MM.1S (cell line): ENCODE data around the gene GRM3.

Source experiments
- DNase-seq: peaks from one replicate; pipeline ENCODE4 v3.0.0-alpha.2; 2015
- H2AFZ ChIP-seq: fragments of 300-600 bp; sonication (generic); 2 replicates; pipeline ENCODE4 v1.6.0; 2016; ENCODE audit warnings: antibody characterized with exemption, low read length
- H3F3A ChIP-seq: fragments of 300-600 bp; sonication (generic); 2 replicates; pipeline ENCODE4 v1.6.1; 2016; ENCODE audit warnings: mild to moderate bottlenecking, antibody characterized with exemption, low read length, moderate library complexity, mixed read lengths; ENCODE audit not compliant: insufficient read depth
- H3K27ac ChIP-seq: fragments of 300-600 bp; sonication (generic); 2 replicates; pipeline ENCODE4 v1.5.1; 2016; ENCODE audit warnings: mild to moderate bottlenecking, low read length
- H3K27me3 ChIP-seq: fragments of 300-600 bp; sonication (generic); replicated peaks from 2 replicates; pipeline ENCODE4 v1.6.0; 2016; ENCODE audit warnings: low read length; ENCODE audit not compliant: insufficient read depth
- H3K36me3 ChIP-seq: fragments of 300-600 bp; sonication (generic); replicated peaks from 2 replicates; pipeline ENCODE4 v1.6.1; 2016; ENCODE audit warnings: mild to moderate bottlenecking, low read length, mixed read lengths; ENCODE audit not compliant: insufficient read depth
- H3K4me1 ChIP-seq: fragments of 300-600 bp; sonication (generic); 2 replicates; pipeline ENCODE4 v1.6.1; 2016; ENCODE audit warnings: low read length, mixed read lengths
- H3K4me2 ChIP-seq: fragments of 300-600 bp; sonication (generic); 2 replicates; pipeline ENCODE4 v1.6.0; 2016; ENCODE audit warnings: low read depth, low read length
- H3K4me3 ChIP-seq: fragments of 300-600 bp; sonication (generic); 2 replicates; pipeline ENCODE4 v1.5.1; 2016; ENCODE audit warnings: low read length, mixed read lengths
- H3K79me2 ChIP-seq: fragments of 300-600 bp; sonication (generic); 2 replicates; pipeline ENCODE4 v1.6.1; 2016; ENCODE audit warnings: mixed run types, low read length, mixed read lengths
- H3K9ac ChIP-seq: fragments of 300-600 bp; sonication (generic); 2 replicates; pipeline ENCODE4 v1.6.1; 2016; ENCODE audit warnings: low read length, mixed read lengths
- H3K9me2 ChIP-seq: fragments of 300-600 bp; sonication (generic); replicated peaks from 2 replicates; pipeline ENCODE4 v1.6.1; 2016; ENCODE audit warnings: mild to moderate bottlenecking, low read length, mixed read lengths; ENCODE audit not compliant: insufficient read depth
- H3K9me3 ChIP-seq: fragments of 300-600 bp; sonication (generic); replicated peaks from 2 replicates; pipeline ENCODE4 v1.6.1; 2016; ENCODE audit warnings: mild to moderate bottlenecking, low read length, mixed read lengths; ENCODE audit not compliant: insufficient read depth
- H4K20me1 ChIP-seq: fragments of 300-600 bp; sonication (generic); 2 replicates; pipeline ENCODE4 v1.6.1; 2016; ENCODE audit warnings: mild to moderate bottlenecking, low read length, moderate library complexity, mixed read lengths; ENCODE audit not compliant: insufficient read depth
- EZH2 ChIP-seq: fragments of 300-600 bp; sonication (generic); optimal IDR thresholded peaks from 2 replicates; pipeline ENCODE3; 2017; ENCODE audit warnings: low read depth, mild to moderate bottlenecking, antibody characterized with exemption, low read length, mixed read lengths
- EZH2phosphoT487 ChIP-seq: fragments of 300-600 bp; sonication (generic); IDR thresholded peaks from 2 replicates; pipeline ENCODE4 v1.6.1; 2018; ENCODE audit warnings: antibody characterized with exemption, low read length
- TF ChIP-seq, protein P1 (sequence below): fragments of 300-600 bp; sonication (generic); IDR thresholded peaks from 2 replicates; pipeline ENCODE4 v1.5.1; 2016; ENCODE audit warnings: antibody characterized with exemption, low read length, mixed read lengths

Gene GRM3

DNA sequence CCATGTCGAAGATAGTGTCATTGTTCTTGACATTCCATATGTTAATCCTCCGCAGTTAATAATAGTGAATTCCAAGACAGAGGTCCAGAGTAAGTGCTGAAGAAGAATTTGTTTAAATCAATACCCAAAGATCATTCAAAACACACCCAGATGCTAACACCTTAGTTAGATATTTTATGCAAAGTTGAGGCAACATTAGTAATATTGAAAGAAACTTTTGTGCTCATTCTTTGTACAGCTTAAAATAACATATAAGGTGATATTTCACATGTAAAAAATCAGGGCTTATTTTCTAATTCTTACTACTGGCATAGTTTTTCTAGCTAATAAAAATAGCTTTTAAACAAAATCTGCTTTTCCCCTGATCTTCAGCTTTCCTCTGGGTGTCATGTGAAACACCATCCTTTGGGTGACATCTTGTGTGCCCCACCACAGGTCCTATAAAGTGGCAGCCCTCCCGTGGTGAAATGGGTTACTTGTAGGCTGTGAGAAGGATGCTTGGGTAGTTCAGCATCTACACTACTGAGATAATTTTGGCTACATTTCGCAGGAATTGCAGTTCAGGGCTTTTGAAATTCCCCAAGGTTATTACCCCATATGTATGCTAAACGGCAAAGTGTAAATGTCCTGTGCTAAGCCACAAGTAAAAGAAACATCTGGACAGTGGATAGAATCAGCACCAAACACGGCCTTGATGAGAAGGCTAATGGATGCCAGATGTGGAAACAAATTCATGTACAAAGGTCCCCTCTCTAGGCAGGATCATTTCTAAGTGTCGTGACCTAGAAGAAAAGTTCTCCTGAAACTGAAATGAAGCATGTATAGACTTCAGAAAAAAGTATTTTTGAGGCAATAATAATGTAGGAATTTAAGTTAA lies 105.4 kb downstream of the GRM3 start:
- H3K9me2 ChIP-seq: no peaks in the 10 kb centered on the region
- no peaks in the 10 kb centered on the region for H3K36me3 ChIP-seq
- no peak overlapping the region for H3K9ac ChIP-seq
- no peaks in the 10 kb centered on the region for H3K9me3 ChIP-seq
- no peaks in the 10 kb centered on the region for H3K4me1 ChIP-seq
- H3K4me2 ChIP-seq: no peak overlapping the region
- H2AFZ ChIP-seq: no peak overlapping the region
- no peaks in the 10 kb centered on the region for H3F3A ChIP-seq
- H4K20me1 ChIP-seq: no peaks in the 10 kb centered on the region
- no peaks in the 10 kb centered on the region for H3K27me3 ChIP-seq
- H3K27ac ChIP-seq: no peak overlapping the region
- no peak for TF ChIP-seq EZH2
- H3K79me2 ChIP-seq: no peaks in the 10 kb centered on the region
- no peak overlapping the region for H3K4me3 ChIP-seq
- no peak for DNase-seq

DNA sequence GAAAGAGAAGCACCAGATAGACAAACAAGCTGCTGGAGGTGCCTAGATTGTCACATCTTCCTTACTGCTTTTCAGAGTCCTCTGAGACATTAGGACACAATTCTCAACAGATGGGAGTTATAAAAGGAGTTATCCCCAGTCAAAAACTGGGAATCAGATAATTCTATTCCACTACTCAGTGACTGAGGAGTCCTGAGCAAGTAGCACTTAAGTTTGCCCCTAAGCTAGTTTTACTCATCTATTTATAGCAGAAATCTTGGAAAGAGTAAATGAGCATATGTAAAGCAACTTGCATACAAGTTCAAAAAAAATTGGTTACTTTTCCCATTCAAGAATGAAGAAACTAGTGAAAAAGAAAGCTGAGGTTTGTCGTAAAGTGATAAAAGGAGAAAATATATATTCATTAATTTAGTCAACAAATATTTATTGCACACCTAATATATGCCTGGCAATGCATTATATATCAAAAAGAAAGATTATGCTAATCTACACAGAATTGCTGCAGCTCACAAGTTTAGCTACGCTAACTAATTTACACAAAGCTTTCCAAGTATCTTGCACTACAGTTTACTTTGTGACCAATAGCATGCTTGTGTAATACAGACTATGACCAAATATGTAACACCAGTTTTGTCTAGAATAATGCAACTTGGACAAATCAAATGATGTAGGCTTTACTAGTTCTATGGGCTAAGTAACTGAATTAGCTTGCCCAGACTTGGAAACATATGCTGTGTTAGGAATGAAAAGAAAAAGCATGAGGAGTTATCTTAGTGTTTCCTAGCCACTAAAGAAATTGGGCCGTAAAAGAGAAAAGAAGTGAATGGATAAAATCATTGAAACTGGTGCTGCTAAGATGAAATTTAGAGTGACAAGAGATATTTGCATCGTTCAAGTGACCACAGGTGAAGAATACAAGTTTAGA lies 106.3 kb downstream of the GRM3 start:
- no peak for TF ChIP-seq EZH2
- TF ChIP-seq, protein P1, sequence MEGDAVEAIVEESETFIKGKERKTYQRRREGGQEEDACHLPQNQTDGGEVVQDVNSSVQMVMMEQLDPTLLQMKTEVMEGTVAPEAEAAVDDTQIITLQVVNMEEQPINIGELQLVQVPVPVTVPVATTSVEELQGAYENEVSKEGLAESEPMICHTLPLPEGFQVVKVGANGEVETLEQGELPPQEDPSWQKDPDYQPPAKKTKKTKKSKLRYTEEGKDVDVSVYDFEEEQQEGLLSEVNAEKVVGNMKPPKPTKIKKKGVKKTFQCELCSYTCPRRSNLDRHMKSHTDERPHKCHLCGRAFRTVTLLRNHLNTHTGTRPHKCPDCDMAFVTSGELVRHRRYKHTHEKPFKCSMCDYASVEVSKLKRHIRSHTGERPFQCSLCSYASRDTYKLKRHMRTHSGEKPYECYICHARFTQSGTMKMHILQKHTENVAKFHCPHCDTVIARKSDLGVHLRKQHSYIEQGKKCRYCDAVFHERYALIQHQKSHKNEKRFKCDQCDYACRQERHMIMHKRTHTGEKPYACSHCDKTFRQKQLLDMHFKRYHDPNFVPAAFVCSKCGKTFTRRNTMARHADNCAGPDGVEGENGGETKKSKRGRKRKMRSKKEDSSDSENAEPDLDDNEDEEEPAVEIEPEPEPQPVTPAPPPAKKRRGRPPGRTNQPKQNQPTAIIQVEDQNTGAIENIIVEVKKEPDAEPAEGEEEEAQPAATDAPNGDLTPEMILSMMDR: no peak
- TF ChIP-seq EZH2phosphoT487: no peak
- H3K9me2 ChIP-seq: no peaks in the 10 kb centered on the region
- H3F3A ChIP-seq: no peaks in the 10 kb centered on the region
- H3K27me3 ChIP-seq: no peaks in the 10 kb centered on the region
- no peaks in the 10 kb centered on the region for H4K20me1 ChIP-seq
- H3K4me2 ChIP-seq: no peak overlapping the region
- no peak overlapping the region for H2AFZ ChIP-seq
- H3K9me3 ChIP-seq: no peaks in the 10 kb centered on the region
- no peak overlapping the region for H3K4me3 ChIP-seq
- no peak overlapping the region for H3K27ac ChIP-seq
- H3K9ac ChIP-seq: no peak overlapping the region
- H3K79me2 ChIP-seq: no peaks in the 10 kb centered on the region
- no peaks in the 10 kb centered on the region for H3K4me1 ChIP-seq
- H3K36me3 ChIP-seq: no peaks in the 10 kb centered on the region
- DNase-seq: no peak

DNA sequence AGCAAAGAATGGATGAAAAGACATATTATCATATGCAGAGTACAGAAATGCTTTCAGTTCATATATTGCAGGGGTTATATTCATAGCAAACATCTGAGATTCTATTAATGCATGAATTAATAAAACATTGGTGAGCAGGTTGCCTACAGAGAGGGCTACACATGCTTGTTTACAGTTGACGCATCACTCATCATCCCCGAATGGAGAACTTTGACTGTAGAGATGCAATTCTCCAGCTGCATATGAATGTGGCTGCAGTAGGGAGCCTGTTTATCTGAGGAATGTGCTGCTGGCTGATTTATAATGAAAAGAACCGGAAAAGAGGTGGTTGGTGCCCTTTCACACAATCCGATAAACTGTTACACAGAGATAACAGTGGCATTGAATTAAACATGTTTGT lies 116.5 kb downstream of the GRM3 start:
- no peak for DNase-seq
- TF ChIP-seq, protein P1: no peak
- TF ChIP-seq EZH2phosphoT487 (no peak), EZH2 (no peak)
- no peaks in the 10 kb centered on the region for H3K27me3 ChIP-seq
- H3K36me3 ChIP-seq: no peaks in the 10 kb centered on the region
- H3K9ac ChIP-seq: no peak overlapping the region
- H3K4me3 ChIP-seq: no peak overlapping the region
- H4K20me1 ChIP-seq: no peaks in the 10 kb centered on the region
- no peaks in the 10 kb centered on the region for H3K9me3 ChIP-seq
- no peaks in the 10 kb centered on the region for H3F3A ChIP-seq
- no peaks in the 10 kb centered on the region for H3K9me2 ChIP-seq
- H3K4me2 ChIP-seq: no peak overlapping the region
- H3K27ac ChIP-seq: no peak overlapping the region
- peaks cover 6% of the 10 kb centered on the region; the same call in 1 of the 2 replicates for H3K4me1 ChIP-seq
- no peaks in the 10 kb centered on the region for H3K79me2 ChIP-seq
- H2AFZ ChIP-seq: no peak overlapping the region
